Measurements from ENCODE around the gene AARS2. TPM values are rescaled to one million over a fixed set of nuclear protein-coding genes. Genes with fewer than 3 reads are reported as not detected.

AARS2 gene
- total and polyA plus RNA-seq, 8 donors = 2.9 to 19.3 (median 6.4) TPM

- no peak for TF ChIP-seq EP300 (IDR thresholded peaks at IDR 0.05)
- no peak overlapping the region for H3K4me3 ChIP-seq
- no peak overlapping the region for H3K27ac ChIP-seq
- no peaks in the 10 kb centered on the region for H3K9me3 ChIP-seq
- H3K36me3 ChIP-seq = peaks cover 80 to 100% (median 100%) of the 10 kb centered on the region in 4 donors
- WGBS, 5 donors = 75 to 93% (median 90%) methylated on average over 4 to 5 of the region's 5 CpGs
- no peak for DNase-seq
- no peaks in the 10 kb centered on the region for H3K27me3 ChIP-seq
- intact Hi-C loops (cut with DNase I; ENCODE audit: low total_unique reads) = no loop called here
- H3K4me1 ChIP-seq = no peaks in the 10 kb centered on the region
These were observed 7.9 kb downstream of the AARS2 start for GRCh38 chr6:44305200-44305725.

- Histone ChIP-seq H3K4me3 (no peak overlapping the region), H3K27ac (no peak overlapping the region), H3K4me1 (no peaks in the 10 kb centered on the region), H3K27me3 (no peaks in the 10 kb centered on the region), H3K9me3 (no peaks in the 10 kb centered on the region), H3K36me3 (peaks cover 74 to 98% (median 96%) of the 10 kb centered on the region in 4 donors)
- DNase-seq = peak in 1 of 2 donors; percentile 60
- WGBS, 5 donors = 86 to 97% (median 87%) methylated on average over 6 to 25 of the region's 25 CpGs
- intact Hi-C loops (cut with DNase I; ENCODE audit: low total_unique reads) = no loop called here
- TF ChIP-seq POLR2AphosphoS5 (IDR thresholded peaks at IDR 0.05) (no peak), POLR2A (IDR thresholded peaks at IDR 0.05) (no peak), CTCF (IDR thresholded peaks at IDR 0.05) (peak in 5 of 7 experiments; percentile 32 to 73 (median 54)), EP300 (IDR thresholded peaks at IDR 0.05) (no peak)
These were observed 8.6 kb downstream of the AARS2 start for GRCh38 chr6:44304282-44305199.

- Histone ChIP-seq H3K9me3 (no peaks in the 10 kb centered on the region), H3K4me1 (no peaks in the 10 kb centered on the region), H3K27ac (no peak overlapping the region), H3K36me3 (peaks cover 67 to 93% (median 89%) of the 10 kb centered on the region in 4 donors), H3K4me3 (no peak overlapping the region), H3K27me3 (no peaks in the 10 kb centered on the region)
- 96 to 100% (median 99%) methylated on average over 4 to 6 of the region's 6 CpGs for WGBS, 5 donors
- intact Hi-C loops (cut with DNase I; ENCODE audit: low total_unique reads) = no loop called here
- TF ChIP-seq POLR2A (IDR thresholded peaks at IDR 0.05) (no peak), CTCF (IDR thresholded peaks at IDR 0.05) (no peak), POLR2AphosphoS5 (IDR thresholded peaks at IDR 0.05) (no peak), EP300 (IDR thresholded peaks at IDR 0.05) (no peak)
- DNase-seq = no peak
These were observed 9.3 kb downstream of the AARS2 start for GRCh38 chr6:44303842-44304241.

- H3K27me3 ChIP-seq = peaks cover 0 to 9% (median 3%) of the 10 kb centered on the region in 3 donors
- no peak for DNase-seq
- no peaks in the 10 kb centered on the region for H3K9me3 ChIP-seq
- H3K4me3 ChIP-seq = no peak overlapping the region
- no peak overlapping the region for H3K27ac ChIP-seq
- H3K36me3 ChIP-seq = peaks cover 64 to 83% (median 79%) of the 10 kb centered on the region in 4 donors
- intact Hi-C loops (cut with DNase I; ENCODE audit: low total_unique reads) = no loop called here
- TF ChIP-seq POLR2A (IDR thresholded peaks at IDR 0.05) = no peak
- no peak for TF ChIP-seq CTCF (IDR thresholded peaks at IDR 0.05)
- TF ChIP-seq POLR2AphosphoS5 (IDR thresholded peaks at IDR 0.05) = no peak
- TF ChIP-seq EP300 (IDR thresholded peaks at IDR 0.05) = no peak
- H3K4me1 ChIP-seq = peaks cover 3 to 7% (median 6%) of the 10 kb centered on the region in 4 donors
- 88 to 96% (median 94%) methylated on average over 10 to 12 of the region's 12 CpGs for WGBS, 5 donors
These were observed 10.3 kb downstream of the AARS2 start for GRCh38 chr6:44302856-44303255.
